ENCODE results near the gene ACAA1. TPM values are rescaled to one million over a fixed set of nuclear protein-coding genes. Genes with fewer than 3 reads are reported as not detected.

The ACAA1 gene
- total and polyA plus RNA-seq, 9 of the 15 experiments (the other 6 are each of a cell fraction or from before 2014, with no cell fraction given): 4.0 to 88.9 (median 57.2) TPM

GRCh38 chr3:38102444-38102814, 34.5 kb downstream of the ACAA1 start:
- Histone ChIP-seq H3K9me1 (ENCODE audit: control insufficient read depth, insufficient read depth, low read length) (no peaks in the 10 kb centered on the region), H3K4me2 (ENCODE audit: insufficient read depth, low read length) (no peak overlapping the region), H3K27ac (ENCODE audit: extremely low read depth, low read depth, low read length) (no peak overlapping the region), H4K20me1 (replicated peaks; ENCODE audit: control insufficient read depth, insufficient read depth, low read length) (no peaks in the 10 kb centered on the region), H2AFZ (ENCODE audit: low read depth, low read length) (no peak overlapping the region), H3K4me3 (no peak overlapping the region), H3K36me3 (ENCODE audit: control insufficient read depth, insufficient read depth, low read length) (no peaks in the 10 kb centered on the region), H3K9ac (ENCODE audit: insufficient read depth in 1 of 2, low read depth in 2 of 2, low read length in 2 of 2) (no peak overlapping the region), H3K4me1 (replicated peaks in 1 of 2; ENCODE audit: control insufficient read depth in 2 of 2, insufficient read depth in 2 of 2, low read length in 2 of 2) (no peaks in the 10 kb centered on the region), H3K9me3 (replicated peaks; ENCODE audit: control insufficient read depth, insufficient read depth, low read depth, low read length) (no peaks in the 10 kb centered on the region), H3K27me3 (ENCODE audit: control insufficient read depth in 2 of 2, insufficient read depth in 2 of 2, low read length in 2 of 2) (peaks cover 34 to 37% of the 10 kb centered on the region in 2 experiments), H3K79me2 (ENCODE audit: control insufficient read depth, insufficient read depth, low read length) (no peaks in the 10 kb centered on the region)
- CTCF ChIA-PET (ENCODE audit: low intra/inter-chr PET ratio): no interaction called here
- in situ Hi-C loops (cut with MboI) (no loop called here), intact Hi-C loops (cut with micrococcal nuclease) (no loop called here)
- TF ChIP-seq THAP12 (CRISPR knock-in tag; IDR thresholded peaks at IDR 0.05) (no peak), E2F4 (CRISPR knock-in tag; IDR thresholded peaks at IDR 0.05; ENCODE audit: low read depth) (no peak), ZNF217 (CRISPR knock-in tag; IDR thresholded peaks at IDR 0.05) (no peak), SRSF7 (optimal IDR thresholded peaks at IDR 0.05; ENCODE audit: low read depth, low read length) (no peak), ZNF41 (CRISPR knock-in tag; conservative IDR thresholded peaks at IDR 0.05) (no peak), NUFIP1 (IDR thresholded peaks at IDR 0.05; ENCODE audit: partially characterized antibody) (no peak), THRA (IDR thresholded peaks at IDR 0.05) (no peak), ZBTB26 (CRISPR knock-in tag; IDR thresholded peaks at IDR 0.05) (no peak), NEUROD1 (IDR thresholded peaks at IDR 0.05; ENCODE audit: borderline replicate concordance, low read depth, low read length, partially characterized antibody) (no peak), DDX20 (tag; IDR thresholded peaks at IDR 0.05; ENCODE audit: low read depth) (no peak), MAFF (IDR thresholded peaks at IDR 0.05; ENCODE audit: low read length) (no peak), TRIM28 (IDR thresholded peaks at IDR 0.05) (no peak), ZFPM2 (CRISPR knock-in tag; IDR thresholded peaks at IDR 0.05) (no peak), PPARD (CRISPR knock-in tag; IDR thresholded peaks at IDR 0.05) (no peak)
- TF ChIP-seq, protein P1, sequence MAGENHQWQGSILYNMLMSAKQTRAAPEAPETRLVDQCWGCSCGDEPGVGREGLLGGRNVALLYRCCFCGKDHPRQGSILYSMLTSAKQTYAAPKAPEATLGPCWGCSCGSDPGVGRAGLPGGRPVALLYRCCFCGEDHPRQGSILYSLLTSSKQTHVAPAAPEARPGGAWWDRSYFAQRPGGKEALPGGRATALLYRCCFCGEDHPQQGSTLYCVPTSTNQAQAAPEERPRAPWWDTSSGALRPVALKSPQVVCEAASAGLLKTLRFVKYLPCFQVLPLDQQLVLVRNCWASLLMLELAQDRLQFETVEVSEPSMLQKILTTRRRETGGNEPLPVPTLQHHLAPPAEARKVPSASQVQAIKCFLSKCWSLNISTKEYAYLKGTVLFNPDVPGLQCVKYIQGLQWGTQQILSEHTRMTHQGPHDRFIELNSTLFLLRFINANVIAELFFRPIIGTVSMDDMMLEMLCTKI (IDR thresholded peaks at IDR 0.05; ENCODE audit: partially characterized antibody): no peak
- WGBS (ENCODE audit: insufficient coverage, low coverage, missing lambda C conversion rate): 0% methylated on average over 1 of the region's 1 CpG
- no TSS peak for BruUV-seq (replicated peaks)
- FAIRE-seq (no peak), DNase-seq (ENCODE audit: extremely low read depth in 1 of 4, low spot score in 3 of 4) (no peak), ATAC-seq (no peak)
- POLR2A ChIA-PET: interaction anchor here (0.6 kb wide), 1 partner anchor 13 kb away, joined by 3 read pairs; no protein-coding TSS in a partner anchor

Data from K562 (cell line).